HG03571 (cell line): ENCODE data around the gene PITPNB.

Experiments
- ATAC-seq: cut with Tn5 transposase; IDR thresholded peaks from one replicate; pipeline ENCODE4 v1.9.1; 2021; ENCODE audit not compliant: unreplicated experiment

PITPNB gene

DNA sequence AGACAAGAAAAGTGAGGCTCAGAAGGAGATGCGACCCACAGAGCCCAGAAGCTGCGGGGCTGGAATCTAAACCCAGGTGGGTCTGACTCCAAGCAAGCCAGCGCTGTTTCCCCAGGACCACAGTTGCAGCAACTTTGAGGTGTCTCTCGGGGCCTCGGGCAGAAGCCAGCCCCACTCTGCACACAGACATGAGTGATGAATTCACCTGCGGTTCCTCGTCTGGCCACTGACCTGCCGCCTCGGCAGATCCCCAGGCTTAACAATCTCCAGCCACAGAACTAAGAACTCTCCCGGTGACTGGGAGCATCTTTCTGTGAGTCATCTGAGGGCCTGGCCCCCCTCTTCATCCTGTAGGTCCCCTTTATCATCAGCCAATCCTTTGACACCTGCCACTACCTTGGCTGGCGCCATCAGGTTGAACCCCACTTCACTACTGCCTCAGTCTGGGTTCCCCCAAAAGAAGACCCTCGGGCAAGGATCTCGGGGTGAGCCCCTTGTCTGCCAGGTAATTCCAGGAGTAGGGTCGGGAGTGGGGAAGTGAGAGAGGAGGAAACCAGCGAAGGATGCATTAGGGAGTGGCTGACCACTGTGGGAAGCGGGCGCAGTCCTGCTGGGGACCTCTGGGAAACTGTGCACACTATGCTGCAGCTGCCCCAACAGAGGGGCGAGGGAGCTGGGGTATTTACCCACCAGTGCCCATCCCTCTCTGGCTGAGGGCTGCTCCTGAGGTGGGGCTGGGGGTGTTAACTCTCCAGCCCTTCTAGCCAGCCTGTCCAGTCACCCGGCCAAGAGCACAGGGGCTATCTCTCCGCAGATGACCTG, 84.5 kb downstream of the PITPNB start:
- no peak for ATAC-seq

- no peak for ATAC-seq
These were observed 85.3 kb downstream of the PITPNB start for GRCh38 chr22:27833803-27834202.

DNA sequence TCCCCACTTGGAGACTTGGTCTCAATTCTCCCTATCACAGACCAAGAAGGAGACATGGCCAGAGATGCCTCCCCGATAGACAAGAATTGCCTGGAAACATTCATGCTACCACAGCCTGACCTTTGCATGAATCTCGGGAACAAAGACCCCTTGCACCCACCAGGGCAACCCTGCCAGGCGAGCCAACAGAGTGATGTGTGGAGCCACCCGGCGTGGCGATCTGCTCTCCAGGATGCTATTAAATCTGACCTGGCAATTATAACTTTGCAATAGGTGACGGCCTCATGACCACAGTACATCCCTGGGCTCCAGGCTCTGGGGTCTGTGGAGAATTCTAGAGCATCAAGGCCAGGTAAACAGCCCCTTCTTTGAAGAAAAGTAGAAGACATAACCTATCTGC, 86.5 kb downstream of the PITPNB start:
- ATAC-seq = no peak

DNA sequence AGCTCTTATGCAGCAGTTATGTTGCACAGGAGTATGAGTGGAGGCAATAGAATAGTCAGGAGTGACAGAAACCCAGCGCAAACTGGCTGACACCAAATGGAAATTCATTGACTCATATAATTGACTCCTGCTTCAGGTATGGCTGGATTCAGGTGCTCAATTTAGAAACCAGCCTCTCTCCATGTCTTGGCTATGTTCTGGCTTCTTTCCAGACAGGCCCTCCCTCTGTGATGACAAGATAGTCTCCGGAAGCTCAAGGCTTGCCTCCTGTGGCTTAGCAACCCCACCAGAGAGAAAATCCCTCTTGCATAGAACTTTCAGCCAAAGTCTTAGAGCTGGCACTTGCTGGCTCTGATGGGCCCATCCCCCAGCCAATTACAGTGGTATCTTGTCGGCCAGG, 89.4 kb downstream of the PITPNB start:
- no peak for ATAC-seq

- ATAC-seq = no peak
These were observed 91.2 kb downstream of the PITPNB start for GRCh38 chr22:27827604-27828587.

- ATAC-seq = no peak
These were observed 93.9 kb downstream of the PITPNB start for GRCh38 chr22:27825174-27825573.

DNA sequence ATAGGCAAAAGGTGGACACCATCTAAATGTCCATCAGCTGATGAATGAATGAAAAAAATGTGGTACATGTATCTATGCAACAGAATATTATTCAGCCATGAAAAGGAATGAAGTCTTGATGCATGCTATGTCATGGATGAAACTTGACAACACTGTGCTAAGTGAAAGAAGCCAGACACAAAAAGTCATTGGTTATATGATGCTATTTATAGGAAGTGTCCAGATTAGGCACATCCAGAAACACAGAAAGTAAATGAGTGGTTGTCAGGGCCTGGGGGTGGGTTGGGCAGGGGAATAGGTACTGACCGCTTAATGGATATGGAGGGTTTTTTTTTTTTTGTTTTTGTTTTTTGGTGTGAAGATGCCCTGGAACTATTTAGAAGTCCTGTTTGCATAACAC, 95.8 kb downstream of the PITPNB start:
- ATAC-seq = no peak

GRCh38 chr22:27820896-27821866, 97.9 kb downstream of the PITPNB start:
- ATAC-seq = no peak

DNA sequence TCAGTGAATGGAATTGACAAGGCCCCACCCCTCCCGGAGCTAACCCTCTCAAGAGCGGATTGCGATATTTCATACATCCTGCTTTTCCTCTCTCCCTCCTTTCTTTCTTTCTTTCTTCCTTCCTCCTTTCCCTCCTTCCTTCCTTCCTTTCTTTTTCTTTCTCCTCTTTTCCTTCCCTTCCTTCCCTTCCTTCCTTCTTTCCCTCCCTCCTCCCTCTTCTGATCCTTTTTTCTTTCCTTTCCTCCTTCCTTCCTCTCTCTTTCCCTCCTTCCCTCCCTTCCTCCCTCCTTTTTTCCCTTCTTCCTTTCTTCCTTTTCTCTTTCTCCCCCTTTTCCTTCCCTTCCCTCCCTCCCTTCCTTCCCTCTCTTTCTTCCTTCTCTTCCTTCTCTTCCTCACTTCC, 102.5 kb downstream of the PITPNB start:
- no peak for ATAC-seq

DNA sequence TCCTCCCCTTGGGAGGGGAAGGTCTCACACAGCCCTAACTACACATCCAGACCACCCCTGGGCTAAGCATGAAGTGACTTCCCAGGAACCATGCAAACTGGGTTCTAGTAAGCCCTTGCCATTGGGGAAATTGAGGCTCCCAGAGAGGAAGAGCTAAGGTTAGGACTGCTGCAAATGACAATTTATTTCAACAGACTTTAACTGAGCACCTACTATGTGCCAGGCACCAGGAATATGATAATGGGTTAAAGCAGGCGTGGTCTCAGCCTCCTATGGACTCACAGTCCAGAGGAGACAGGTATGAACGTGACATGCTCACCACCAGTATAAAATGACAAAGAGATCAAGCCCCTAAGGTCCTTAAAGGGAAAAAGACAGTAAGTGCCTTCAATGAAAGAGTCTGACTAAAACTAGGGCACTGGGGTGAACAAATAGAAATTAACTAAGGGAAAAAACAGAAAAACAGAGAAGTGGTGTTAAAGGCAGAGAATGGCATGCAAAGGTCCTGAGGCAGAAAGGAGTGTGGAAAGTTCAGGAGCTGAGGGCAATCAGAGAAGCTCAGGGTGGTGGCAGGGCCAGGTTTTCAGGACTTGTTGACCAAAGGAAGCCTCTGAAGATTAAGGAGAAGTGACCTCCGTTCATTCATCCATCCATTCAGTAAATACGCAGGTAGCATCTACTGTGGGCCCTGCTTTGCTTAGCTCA, 103.1 kb downstream of the PITPNB start:
- no peak for ATAC-seq

DNA sequence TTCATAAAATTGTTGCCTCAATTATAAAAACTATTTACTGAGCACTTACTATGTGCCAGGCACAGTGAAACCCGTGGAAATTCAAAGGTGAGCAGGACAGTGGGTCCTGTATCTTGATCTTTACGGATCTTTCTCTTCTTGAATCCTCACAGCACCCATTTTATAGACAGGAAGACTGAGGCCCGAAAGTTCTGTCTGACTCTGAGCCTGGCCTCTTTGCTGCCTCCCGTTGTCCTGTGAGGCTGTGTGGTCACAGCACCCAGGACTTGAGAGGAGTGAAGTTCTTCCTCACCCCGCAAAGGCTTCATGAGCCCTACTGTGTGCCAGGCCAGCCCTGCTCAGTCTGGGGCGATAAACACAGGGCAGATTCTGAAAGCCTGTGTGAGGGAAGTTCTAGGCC, 104.1 kb downstream of the PITPNB start:
- ATAC-seq = no peak

- ATAC-seq = no peak
These were observed 107.3 kb downstream of the PITPNB start for GRCh38 chr22:27811778-27812177.

DNA sequence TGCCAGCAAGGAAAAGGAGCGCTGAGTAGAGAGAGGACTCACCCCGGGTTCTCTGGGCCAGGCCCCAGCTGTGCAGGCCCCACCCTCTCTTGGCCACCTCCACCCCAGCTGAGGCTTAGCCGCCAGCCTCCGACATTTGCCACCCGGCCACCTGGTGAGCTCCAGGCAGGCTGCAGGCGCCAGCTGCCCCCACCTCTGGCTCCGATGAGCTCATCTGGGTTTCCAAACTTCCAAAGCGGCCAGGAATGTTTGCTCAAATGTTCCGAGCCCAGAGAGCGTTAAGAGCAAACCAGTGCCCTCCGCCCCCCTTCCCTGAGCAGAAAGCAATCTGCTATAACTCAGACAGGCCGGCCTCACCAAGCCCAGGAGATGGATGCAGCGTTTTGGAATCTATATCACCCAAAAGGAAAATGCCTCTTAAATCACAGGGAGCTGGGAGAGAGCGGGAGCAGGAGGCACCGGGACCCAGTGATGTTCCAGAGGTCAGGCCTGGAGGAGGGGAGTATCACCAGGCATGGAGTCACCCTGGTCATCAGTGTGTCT, 108.4 kb downstream of the PITPNB start:
- ATAC-seq = no peak

GRCh38 chr22:27809700-27810608, 109.1 kb downstream of the PITPNB start:
- ATAC-seq = no peak

DNA sequence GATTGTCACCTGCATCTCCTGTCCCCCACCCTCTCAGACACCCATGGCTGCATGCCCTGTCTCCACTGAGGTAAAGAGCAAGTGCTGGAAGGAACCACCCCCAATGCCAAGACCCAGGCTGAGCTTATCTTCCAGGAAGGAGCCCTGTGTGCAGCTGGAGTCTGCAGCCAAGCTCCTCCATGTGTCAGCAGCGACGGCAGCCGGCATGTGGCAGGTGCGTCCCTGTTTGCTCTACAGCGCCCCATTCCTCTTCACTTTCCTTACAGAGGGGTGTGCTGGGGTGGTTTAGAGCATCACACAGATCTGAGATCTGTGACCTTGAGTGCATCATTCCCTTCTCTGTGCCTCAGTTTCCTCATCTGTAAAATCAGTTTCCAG, 109.8 kb downstream of the PITPNB start:
- no peak for ATAC-seq

DNA sequence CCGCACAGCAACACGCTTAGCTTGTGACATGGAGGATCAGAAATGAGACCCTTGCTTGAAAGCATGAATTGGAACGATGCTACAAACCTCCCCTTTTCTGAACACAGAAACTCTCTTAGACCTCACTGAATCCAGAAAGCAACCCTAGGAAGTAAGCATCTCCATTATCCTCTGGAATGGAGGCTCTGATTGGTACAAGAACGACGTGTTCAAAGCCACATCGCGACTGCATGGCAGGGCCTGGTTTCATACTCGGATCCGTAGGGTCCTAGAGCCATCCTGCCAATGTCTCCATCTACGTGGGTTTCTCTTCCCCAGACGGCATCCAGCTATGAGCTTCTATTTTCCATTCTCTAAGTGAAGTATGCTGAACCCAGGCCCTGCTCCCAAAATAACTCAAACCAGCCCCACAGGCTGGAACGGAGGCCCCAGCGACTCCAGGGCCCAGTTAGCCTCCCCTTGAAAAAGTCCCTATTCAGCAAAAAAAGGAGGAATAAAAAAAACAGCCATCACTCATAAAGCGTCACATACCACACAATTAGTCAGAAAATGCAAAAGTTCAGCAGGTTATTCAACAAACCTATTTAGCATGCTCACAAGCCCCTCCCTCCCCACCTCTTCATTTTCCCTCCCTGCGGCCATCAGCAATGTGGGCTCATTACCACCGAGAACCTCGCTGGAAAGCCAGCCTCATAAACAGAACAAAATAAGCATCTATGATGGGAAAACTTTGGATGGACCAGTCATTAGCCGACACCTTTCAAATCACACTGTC, 110.4 kb downstream of the PITPNB start:
- no peak for ATAC-seq

DNA sequence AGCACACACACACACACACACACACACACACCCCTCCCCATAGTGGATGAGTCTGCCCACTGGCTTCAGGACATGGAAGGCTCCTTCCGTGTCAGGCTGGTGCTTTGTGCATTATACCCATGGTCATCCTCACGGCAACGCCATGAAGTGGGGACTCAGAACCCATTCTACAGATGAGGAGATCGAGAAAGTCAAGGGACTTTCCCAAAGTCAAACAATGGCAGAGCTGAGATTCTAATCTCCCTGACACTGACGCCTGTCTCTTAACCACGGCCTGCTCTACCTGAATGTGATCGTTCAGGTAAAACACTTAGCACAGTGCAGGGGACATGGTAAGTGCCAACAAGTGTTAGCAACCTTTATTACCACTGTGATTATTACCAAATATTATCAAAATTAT, 113.2 kb downstream of the PITPNB start:
- ATAC-seq = no peak
